ENCODE results near the gene PSMC1. TPM values are rescaled to one million over a fixed set of nuclear protein-coding genes. Genes with fewer than 3 reads are reported as not detected.

The PSMC1 gene
- total and polyA plus RNA-seq, 4 donors: 47.3 to 89.9 (median 84.8) TPM

DNA sequence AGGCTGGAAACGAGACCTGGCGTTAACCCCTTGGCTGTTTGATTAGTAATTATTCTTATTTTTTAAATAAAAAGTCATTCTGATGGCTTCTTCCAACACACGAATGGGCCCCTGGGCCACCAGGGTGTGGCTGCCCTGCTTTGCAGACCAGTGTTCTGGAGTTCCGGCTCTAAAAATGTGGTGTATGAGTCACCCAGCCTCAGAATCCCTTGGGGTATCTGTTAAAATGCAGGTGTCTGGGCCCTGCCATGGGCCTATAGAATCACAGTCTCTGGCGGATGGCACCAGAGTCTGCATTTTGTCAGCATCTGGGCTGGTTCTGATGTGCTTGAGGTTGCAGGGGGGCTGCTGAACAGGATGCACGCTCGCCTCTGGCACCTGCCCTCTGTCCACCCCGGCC, 2.5 kb upstream of the PSMC1 start:
- TF ChIP-seq RAD21 (IDR thresholded peaks at IDR 0.05) (no peak), EGR1 (IDR thresholded peaks at IDR 0.05; ENCODE audit: low read depth in 2 of 2) (no peak), HNF4A (conservative IDR thresholded peaks at IDR 0.05) (no peak), FOXA1 (IDR thresholded peaks at IDR 0.05) (no peak), JUND (IDR thresholded peaks at IDR 0.05) (no peak), FOXA2 (IDR thresholded peaks at IDR 0.05) (no peak), GABPA (IDR thresholded peaks at IDR 0.05 in 1 of 2, conservative IDR thresholded peaks at IDR 0.05 in 1 of 2) (no peak), SP1 (IDR thresholded peaks at IDR 0.05) (no peak), NR2F2 (IDR thresholded peaks at IDR 0.05) (no peak), YY1 (IDR thresholded peaks at IDR 0.05) (no peak), RXRA (IDR thresholded peaks at IDR 0.05) (no peak), TAF1 (conservative IDR thresholded peaks at IDR 0.05) (no peak), HNF4G (IDR thresholded peaks at IDR 0.05) (no peak)
- TF ChIP-seq, protein P1, sequence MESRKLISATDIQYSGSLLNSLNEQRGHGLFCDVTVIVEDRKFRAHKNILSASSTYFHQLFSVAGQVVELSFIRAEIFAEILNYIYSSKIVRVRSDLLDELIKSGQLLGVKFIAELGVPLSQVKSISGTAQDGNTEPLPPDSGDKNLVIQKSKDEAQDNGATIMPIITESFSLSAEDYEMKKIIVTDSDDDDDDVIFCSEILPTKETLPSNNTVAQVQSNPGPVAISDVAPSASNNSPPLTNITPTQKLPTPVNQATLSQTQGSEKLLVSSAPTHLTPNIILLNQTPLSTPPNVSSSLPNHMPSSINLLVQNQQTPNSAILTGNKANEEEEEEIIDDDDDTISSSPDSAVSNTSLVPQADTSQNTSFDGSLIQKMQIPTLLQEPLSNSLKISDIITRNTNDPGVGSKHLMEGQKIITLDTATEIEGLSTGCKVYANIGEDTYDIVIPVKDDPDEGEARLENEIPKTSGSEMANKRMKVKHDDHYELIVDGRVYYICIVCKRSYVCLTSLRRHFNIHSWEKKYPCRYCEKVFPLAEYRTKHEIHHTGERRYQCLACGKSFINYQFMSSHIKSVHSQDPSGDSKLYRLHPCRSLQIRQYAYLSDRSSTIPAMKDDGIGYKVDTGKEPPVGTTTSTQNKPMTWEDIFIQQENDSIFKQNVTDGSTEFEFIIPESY (IDR thresholded peaks at IDR 0.05): no peak
- TF ChIP-seq, protein P2, sequence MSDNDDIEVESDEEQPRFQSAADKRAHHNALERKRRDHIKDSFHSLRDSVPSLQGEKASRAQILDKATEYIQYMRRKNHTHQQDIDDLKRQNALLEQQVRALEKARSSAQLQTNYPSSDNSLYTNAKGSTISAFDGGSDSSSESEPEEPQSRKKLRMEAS (IDR thresholded peaks at IDR 0.05): no peak
- TF ChIP-seq, protein P3, sequence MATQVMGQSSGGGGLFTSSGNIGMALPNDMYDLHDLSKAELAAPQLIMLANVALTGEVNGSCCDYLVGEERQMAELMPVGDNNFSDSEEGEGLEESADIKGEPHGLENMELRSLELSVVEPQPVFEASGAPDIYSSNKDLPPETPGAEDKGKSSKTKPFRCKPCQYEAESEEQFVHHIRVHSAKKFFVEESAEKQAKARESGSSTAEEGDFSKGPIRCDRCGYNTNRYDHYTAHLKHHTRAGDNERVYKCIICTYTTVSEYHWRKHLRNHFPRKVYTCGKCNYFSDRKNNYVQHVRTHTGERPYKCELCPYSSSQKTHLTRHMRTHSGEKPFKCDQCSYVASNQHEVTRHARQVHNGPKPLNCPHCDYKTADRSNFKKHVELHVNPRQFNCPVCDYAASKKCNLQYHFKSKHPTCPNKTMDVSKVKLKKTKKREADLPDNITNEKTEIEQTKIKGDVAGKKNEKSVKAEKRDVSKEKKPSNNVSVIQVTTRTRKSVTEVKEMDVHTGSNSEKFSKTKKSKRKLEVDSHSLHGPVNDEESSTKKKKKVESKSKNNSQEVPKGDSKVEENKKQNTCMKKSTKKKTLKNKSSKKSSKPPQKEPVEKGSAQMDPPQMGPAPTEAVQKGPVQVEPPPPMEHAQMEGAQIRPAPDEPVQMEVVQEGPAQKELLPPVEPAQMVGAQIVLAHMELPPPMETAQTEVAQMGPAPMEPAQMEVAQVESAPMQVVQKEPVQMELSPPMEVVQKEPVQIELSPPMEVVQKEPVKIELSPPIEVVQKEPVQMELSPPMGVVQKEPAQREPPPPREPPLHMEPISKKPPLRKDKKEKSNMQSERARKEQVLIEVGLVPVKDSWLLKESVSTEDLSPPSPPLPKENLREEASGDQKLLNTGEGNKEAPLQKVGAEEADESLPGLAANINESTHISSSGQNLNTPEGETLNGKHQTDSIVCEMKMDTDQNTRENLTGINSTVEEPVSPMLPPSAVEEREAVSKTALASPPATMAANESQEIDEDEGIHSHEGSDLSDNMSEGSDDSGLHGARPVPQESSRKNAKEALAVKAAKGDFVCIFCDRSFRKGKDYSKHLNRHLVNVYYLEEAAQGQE (IDR thresholded peaks at IDR 0.05): no peak
- TF ChIP-seq, protein P4, sequence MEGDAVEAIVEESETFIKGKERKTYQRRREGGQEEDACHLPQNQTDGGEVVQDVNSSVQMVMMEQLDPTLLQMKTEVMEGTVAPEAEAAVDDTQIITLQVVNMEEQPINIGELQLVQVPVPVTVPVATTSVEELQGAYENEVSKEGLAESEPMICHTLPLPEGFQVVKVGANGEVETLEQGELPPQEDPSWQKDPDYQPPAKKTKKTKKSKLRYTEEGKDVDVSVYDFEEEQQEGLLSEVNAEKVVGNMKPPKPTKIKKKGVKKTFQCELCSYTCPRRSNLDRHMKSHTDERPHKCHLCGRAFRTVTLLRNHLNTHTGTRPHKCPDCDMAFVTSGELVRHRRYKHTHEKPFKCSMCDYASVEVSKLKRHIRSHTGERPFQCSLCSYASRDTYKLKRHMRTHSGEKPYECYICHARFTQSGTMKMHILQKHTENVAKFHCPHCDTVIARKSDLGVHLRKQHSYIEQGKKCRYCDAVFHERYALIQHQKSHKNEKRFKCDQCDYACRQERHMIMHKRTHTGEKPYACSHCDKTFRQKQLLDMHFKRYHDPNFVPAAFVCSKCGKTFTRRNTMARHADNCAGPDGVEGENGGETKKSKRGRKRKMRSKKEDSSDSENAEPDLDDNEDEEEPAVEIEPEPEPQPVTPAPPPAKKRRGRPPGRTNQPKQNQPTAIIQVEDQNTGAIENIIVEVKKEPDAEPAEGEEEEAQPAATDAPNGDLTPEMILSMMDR (IDR thresholded peaks at IDR 0.05; ENCODE audit: low read depth, low read length, missing input control): no peak
- TF ChIP-seq, protein P5, sequence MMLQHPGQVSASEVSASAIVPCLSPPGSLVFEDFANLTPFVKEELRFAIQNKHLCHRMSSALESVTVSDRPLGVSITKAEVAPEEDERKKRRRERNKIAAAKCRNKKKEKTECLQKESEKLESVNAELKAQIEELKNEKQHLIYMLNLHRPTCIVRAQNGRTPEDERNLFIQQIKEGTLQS (IDR thresholded peaks at IDR 0.05): no peak
- WGBS: 87% methylated on average over 8 of the region's 8 CpGs
- no peak for DNase-seq (ENCODE audit: low spot score)

More for the DNA sequence above, 2.5 kb upstream of the PSMC1 start:
- peaks cover 0 to 2% (median 0%) of the 10 kb centered on the region in 4 donors for H3K27me3 ChIP-seq (ENCODE audit: control insufficient read depth in 4 of 4, insufficient read depth in 4 of 4, low read length in 3 of 4)
- H3K36me3 ChIP-seq (ENCODE audit: control insufficient read depth in 4 of 4, insufficient read depth in 3 of 4, low read depth in 1 of 4, low read length in 3 of 4): peaks cover 0 to 1% (median under 1%) of the 10 kb centered on the region in 4 donors
- H3K27ac ChIP-seq (ENCODE audit: low read depth in 1 of 2, low read length in 2 of 2): no peak overlapping the region
- peaks cover 4 to 19% (median 15%) of the 10 kb centered on the region in 4 donors for H3K4me1 ChIP-seq (ENCODE audit: control insufficient read depth in 4 of 4, insufficient read depth in 4 of 4, low read length in 3 of 4)
- H3K4me3 ChIP-seq (ENCODE audit: low read depth in 1 of 3, low read length in 3 of 3): no peak overlapping the region
- no peaks in the 10 kb centered on the region for H3K9me3 ChIP-seq (ENCODE audit: control insufficient read depth in 4 of 4, low read length in 3 of 4)
- H3K9ac ChIP-seq (ENCODE audit: low read depth in 1 of 2, low read length in 2 of 2): no peak overlapping the region
